Brain microvascular endothelial cell (primary cell): Measurements from ENCODE around the gene CHN2.

Experiments
- DNase-seq: peaks from one replicate; pipeline ENCODE4 v3.0.0-alpha.2; 2020
- H3K27ac ChIP-seq: fragments of 250-450 bp; sonication (Bioruptor Pico); 2 replicates; pipeline ENCODE4 v1.5.1; 2020; ENCODE audit warnings: mild to moderate bottlenecking, moderate library complexity
- H3K27me3 ChIP-seq: fragments of 250-450 bp; sonication (Bioruptor Pico); replicated peaks from 2 replicates; pipeline ENCODE4 v1.5.1; 2020; ENCODE audit warnings: mild to moderate bottlenecking
- H3K36me3 ChIP-seq: fragments of 250-450 bp; sonication (Bioruptor Pico); replicated peaks from 2 replicates; pipeline ENCODE4 v1.5.1; 2020; ENCODE audit warnings: mild to moderate bottlenecking
- H3K4me3 ChIP-seq: 2 replicates; pipeline ENCODE4 v1.5.1; 2011; ENCODE audit warnings: low read depth, mild to moderate bottlenecking, control low read depth, low read length, moderate library complexity
- in situ Hi-C: cut with HindIII; loops from 2 replicates; pipeline ENCODE4 v1.10.0; 2017; ENCODE audit warnings: low sequenced_read_pairs, low pct_ligation_motif_present
- TF ChIP-seq, protein P1 (sequence below): IDR thresholded peaks from 2 replicates; pipeline ENCODE4 v1.5.1; 2011; ENCODE audit warnings: low read depth, mild to moderate bottlenecking, moderate library complexity, low read length, control low read depth, inconsistent platforms; ENCODE audit errors: missing control alignments

The CHN2 gene

DNA sequence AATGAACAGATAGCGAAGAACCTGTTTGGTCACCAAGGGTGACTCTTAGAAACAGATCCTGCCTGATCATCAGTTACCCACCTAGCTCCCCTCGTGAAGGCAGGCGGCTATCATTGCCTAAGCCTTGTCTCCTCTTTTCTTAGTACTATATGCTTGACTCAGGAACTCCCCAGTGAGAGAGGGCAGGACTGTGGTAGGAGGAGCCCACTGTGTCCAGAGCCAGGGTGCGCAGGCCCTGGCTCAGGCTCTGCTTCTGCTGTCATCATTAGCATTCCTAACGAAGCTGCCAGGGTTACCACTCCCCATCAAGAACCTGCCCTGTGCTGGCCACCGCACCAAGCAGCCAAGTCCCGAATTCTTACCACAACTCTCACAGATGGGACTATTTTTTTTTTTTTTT lies 160.8 kb downstream of the CHN2 start:
- Histone ChIP-seq H3K27ac (no peak overlapping the region), H3K27me3 (no peaks in the 10 kb centered on the region), H3K36me3 (no peaks in the 10 kb centered on the region), H3K4me3 (no peak overlapping the region)
- TF ChIP-seq, protein P1, sequence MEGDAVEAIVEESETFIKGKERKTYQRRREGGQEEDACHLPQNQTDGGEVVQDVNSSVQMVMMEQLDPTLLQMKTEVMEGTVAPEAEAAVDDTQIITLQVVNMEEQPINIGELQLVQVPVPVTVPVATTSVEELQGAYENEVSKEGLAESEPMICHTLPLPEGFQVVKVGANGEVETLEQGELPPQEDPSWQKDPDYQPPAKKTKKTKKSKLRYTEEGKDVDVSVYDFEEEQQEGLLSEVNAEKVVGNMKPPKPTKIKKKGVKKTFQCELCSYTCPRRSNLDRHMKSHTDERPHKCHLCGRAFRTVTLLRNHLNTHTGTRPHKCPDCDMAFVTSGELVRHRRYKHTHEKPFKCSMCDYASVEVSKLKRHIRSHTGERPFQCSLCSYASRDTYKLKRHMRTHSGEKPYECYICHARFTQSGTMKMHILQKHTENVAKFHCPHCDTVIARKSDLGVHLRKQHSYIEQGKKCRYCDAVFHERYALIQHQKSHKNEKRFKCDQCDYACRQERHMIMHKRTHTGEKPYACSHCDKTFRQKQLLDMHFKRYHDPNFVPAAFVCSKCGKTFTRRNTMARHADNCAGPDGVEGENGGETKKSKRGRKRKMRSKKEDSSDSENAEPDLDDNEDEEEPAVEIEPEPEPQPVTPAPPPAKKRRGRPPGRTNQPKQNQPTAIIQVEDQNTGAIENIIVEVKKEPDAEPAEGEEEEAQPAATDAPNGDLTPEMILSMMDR, result no peak
- in situ Hi-C loops, result no loop called here
- no peak for DNase-seq

DNA sequence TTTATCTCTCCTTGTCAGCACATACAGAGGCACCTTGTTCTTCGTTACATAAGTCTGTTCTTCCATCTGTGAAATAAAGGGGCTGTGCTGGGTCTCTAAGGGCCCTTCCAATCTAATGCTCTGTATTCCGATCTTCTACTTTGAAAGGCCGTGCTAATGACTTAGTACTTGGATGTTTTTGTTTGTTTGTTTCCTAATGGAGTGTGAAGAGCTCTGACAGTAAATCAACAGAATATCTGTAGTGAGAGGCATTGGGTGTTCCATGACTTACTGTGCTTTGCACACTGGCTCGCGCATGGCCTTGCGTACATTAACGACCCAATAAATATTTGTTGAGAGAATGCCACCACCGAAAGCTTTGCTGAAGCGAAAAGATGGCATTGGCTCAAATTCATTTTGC lies 162.1 kb downstream of the CHN2 start:
- TF ChIP-seq, protein P1, result no peak
- Histone ChIP-seq H3K27ac (no peak overlapping the region), H3K4me3 (no peak overlapping the region), H3K27me3 (no peaks in the 10 kb centered on the region), H3K36me3 (no peaks in the 10 kb centered on the region)
- in situ Hi-C loops, result no loop called here
- DNase-seq, result no peak

DNA sequence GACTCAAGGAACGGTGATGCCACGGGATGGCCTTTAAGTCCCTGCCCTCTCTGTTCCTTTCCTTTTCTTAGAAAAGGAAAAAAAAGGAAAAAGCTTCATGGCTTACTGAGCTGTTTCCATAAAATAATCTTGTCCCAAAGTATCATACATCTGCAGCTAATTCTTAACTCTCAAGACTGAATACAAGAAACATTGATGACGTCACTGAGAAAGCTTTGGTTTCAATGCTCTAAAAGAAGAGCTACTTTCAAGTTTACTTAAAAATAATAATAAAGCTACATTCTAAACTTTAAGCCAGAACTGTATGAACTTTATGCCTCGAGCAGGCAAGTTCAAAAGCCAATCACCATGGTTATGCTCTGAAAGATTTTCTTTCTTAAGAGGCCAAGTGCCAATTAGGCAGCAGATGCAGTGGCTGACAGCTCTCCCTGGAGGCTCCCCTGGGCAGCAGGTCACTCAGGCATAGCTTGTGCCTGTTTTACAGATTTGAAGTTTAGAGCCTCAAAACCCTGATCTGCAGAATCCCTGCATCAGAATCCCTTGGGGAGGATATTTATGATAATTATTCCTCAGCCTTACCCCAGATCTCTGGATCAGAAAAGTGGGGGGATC lies 165.0 kb downstream of the CHN2 start:
- DNase-seq, result no peak
- Histone ChIP-seq H3K27me3 (no peaks in the 10 kb centered on the region), H3K4me3 (no peak overlapping the region), H3K36me3 (no peaks in the 10 kb centered on the region), H3K27ac (no peak overlapping the region)
- in situ Hi-C loops, result no loop called here
- TF ChIP-seq, protein P1, result no peak

DNA sequence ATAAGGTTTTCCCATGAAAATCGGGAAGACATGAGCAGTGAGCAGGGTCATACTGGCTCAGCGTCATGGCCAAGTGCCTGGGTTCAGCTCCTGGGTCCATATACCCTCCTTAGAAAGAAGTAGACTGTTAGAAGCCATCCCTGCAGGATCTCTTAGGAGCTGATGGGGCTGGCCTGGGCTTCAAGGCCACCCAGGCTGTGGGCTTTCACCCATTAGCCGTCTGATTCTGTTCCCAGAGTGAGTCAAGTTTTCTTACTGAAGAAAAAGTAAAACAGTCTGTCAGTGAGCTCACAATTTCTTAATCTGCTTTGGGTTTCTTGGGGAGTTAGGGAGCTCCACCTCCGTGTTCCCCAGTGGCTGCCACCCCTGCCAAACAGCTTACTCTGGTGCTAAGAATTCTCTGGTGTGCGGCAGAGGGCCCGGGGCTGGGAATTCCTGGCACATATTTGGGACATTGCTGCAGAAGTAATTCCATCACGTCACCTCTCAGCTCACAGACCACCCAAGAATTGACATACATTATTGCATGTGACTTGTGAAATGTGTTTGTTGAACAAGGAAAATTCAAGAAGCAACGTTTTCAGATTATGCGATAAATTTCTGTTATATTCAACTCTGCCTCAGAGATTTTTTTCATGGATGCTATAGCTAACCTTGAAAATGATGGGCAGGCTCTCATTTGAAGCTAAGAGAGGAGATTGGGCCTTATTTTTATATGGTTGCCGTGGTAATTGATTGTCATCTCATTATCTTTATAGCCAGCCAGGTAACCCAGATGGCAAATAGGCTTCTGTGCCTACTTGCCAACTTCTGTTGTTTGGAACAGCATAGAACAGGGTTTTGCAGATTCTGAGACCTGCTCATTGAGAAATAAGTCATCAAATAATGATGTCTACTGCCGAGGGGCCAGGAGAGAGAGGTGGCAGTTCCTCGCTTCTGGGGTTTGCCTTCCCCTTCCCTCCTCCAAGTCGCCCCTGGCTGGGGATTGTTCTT lies 166.4 kb downstream of the CHN2 start:
- in situ Hi-C loops, result no loop called here
- no peak overlapping the region for H3K27ac ChIP-seq
- no peak overlapping the region for H3K4me3 ChIP-seq
- TF ChIP-seq, protein P1, result no peak
- no peaks in the 10 kb centered on the region for H3K27me3 ChIP-seq
- H3K36me3 ChIP-seq, result no peaks in the 10 kb centered on the region
- DNase-seq, result no peak

DNA sequence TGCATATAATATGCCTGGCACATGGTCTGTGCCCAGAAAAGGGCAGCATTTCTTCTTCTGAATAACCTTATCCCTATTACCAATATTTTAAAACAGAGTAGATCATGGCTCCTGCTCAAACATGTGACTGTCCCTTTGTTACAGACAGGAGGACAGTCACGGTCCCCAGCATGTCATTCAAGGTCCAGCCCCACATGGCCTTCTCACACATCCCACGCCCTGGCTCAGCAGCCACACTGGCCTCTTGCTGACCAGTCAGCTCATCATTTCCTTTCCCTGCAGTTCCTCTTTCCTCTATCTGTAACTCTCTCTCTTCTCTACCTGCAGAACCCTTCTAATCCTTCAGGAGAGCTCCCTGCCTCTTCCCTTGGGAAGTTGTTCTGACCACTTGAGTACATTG lies 167.8 kb downstream of the CHN2 start:
- TF ChIP-seq, protein P1, result no peak
- H3K4me3 ChIP-seq, result no peak overlapping the region
- no peaks in the 10 kb centered on the region for H3K36me3 ChIP-seq
- in situ Hi-C loops, result no loop called here
- H3K27ac ChIP-seq, result no peak overlapping the region
- no peaks in the 10 kb centered on the region for H3K27me3 ChIP-seq
- no peak for DNase-seq
